K562 (cell line): ENCODE results near the gene C16orf96. TPM values are rescaled to one million over a fixed set of nuclear protein-coding genes. Genes with fewer than 3 reads are reported as not detected.

Source experiments
- REST ChIP-seq, 2 experiments: fragments of 450-650 bp; formaldehyde crosslinking in 1 of 2; IDR thresholded peaks; 2 replicates each; pipeline versions ENCODE4 v1.4.0 to v1.6.1; 2014 to 2020; ENCODE audit warnings: mild to moderate bottlenecking in 2 of 2, borderline replicate concordance in 1 of 2, low read depth in 1 of 2
- ZBTB5 ChIP-seq: fragments of 450-650 bp; IDR thresholded peaks from 2 replicates; pipeline ENCODE4 v1.6.1; 2017; ENCODE audit warnings: antibody characterized with exemption
- polyA plus RNA-seq, 8 experiments: library from polyadenylated mRNA; depleted of rRNA in 4 of 8; stranded (reverse) in 5 of 8; unstranded in 3 of 8; fragments of >200 nt; fragmentation: Nextera tagmentation in 2 of 8; fragmentation: Illumina TruSeq in 1 of 8; extraction: Ambion mirVana in 2 of 8; extraction: Trizol in 1 of 8; gene quantifications; 2 replicates each; pipeline versions ENCODE4 v1.2.1 to v1.2.3, GENCODE V29; 2011 to 2014; ENCODE audit warnings: inconsistent platforms in 1 of 8, missing spikeins in 1 of 8
- total RNA-seq, 7 experiments: library from RNA; depleted of rRNA in 6 of 7; stranded (reverse); fragments of >200 nt in 6 of 7; fragmentation: Illumina TruSeq in 2 of 7; extraction: Trizol in 2 of 7; gene quantifications; 2 replicates each; pipeline versions ENCODE4 v1.2.1 to v1.2.3, GENCODE V29; 2011 to 2021; ENCODE audit warnings: low replicate concordance in 1 of 7

The C16orf96 gene
- total and polyA plus RNA-seq, 9 of the 15 experiments (the other 6 are each of a cell fraction or from before 2014, with no cell fraction given), result not detected

GRCh38 chr16:4636196-4636595 is 80.1 kb downstream of the C16orf96 start (continued):
- no peak for TF ChIP-seq REST (IDR thresholded peaks at IDR 0.05; ENCODE audit: borderline replicate concordance)
- no peak for TF ChIP-seq REST (CRISPR knock-in tag; IDR thresholded peaks at IDR 0.05; ENCODE audit: low read depth)
- TF ChIP-seq ZBTB5, result no peak
